ENCODE measurements around the gene SLC25A22.

The SLC25A22 gene

DNA sequence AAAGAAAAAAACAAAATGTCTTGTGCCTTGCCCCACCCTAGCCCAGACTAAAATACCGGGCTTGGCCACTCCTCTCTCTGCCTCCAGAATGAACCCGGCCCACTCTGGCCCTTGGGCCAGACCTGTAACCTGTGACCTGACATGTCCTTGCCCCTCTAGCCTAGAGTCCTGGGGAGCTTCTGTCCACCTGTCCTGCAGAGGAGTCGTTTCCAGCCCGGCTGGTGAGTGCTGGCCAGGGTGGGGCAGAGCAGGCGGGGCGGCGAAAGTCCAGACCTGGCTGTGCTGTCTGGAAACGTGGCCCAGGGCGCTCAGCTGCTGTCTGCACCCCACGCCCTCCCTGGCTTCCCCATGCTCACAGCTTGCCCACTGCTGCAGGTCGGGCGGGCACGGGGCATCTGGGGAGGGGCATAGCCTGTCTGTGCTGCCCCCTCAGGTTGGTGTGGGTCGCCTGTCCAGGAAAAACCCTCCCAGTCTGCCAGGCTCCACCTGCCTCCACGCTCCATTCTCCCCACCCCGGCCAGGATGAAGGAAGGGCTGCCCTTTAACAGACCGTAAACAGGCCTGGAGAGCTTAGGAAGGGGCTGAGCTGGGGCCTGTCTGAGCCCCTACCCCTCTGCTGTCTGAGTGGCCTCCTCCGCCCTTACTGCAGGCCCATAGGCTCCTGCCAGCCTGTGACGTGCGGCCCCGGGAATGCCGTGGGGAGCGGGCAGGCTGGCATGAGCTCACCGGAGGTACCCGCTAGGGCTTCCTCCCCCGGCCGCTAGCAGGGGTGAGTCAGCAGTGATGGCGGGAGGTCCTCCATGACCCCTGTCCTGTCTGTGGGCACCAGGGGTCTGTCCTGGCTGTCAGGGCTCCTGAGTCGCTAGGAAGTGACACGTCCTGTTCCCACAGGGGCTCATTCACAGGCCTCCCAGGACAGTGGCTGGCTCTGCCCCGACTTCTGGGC is 36.6 kb upstream of the SLC25A22 start:
- in situ Hi-C loops (cut with HindIII; ENCODE audit: low sequenced_read_pairs): no loop called here
- DNase-seq (ENCODE audit: low read depth, low spot score): peak; percentile 69
- H3K4me3 ChIP-seq (ENCODE audit: low read depth, low read length): peak overlapping the region; percentile 77
- TF ChIP-seq, protein P1, sequence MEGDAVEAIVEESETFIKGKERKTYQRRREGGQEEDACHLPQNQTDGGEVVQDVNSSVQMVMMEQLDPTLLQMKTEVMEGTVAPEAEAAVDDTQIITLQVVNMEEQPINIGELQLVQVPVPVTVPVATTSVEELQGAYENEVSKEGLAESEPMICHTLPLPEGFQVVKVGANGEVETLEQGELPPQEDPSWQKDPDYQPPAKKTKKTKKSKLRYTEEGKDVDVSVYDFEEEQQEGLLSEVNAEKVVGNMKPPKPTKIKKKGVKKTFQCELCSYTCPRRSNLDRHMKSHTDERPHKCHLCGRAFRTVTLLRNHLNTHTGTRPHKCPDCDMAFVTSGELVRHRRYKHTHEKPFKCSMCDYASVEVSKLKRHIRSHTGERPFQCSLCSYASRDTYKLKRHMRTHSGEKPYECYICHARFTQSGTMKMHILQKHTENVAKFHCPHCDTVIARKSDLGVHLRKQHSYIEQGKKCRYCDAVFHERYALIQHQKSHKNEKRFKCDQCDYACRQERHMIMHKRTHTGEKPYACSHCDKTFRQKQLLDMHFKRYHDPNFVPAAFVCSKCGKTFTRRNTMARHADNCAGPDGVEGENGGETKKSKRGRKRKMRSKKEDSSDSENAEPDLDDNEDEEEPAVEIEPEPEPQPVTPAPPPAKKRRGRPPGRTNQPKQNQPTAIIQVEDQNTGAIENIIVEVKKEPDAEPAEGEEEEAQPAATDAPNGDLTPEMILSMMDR (IDR thresholded peaks at IDR 0.05; ENCODE audit: low read depth, low read length): no peak

DNA sequence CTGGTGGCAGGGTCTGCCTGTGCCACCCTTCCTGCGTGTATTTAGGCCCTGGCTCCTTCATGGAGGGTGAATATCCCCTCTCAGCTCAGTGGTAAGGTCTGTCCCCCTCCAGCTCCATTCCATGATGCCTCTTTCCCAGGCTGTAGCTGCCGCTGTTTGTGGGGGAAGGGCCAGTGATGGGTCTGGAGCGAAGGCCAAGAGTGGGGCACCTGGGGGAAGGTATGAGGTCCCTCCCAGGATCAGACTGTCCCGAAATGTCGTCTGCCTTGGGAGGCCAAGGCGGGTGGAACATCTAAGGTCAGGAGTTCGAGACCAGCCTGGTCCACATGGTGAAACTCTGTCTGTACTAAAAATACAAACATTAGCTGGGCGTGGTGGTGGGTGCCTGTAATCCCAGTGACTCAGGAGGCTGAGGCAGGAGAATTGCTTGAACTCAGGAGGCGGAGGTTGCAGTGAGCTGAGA is 35.8 kb upstream of the SLC25A22 start:
- peak overlapping the region; percentile 77 for H3K4me3 ChIP-seq (ENCODE audit: low read depth, low read length)
- TF ChIP-seq, protein P1 (IDR thresholded peaks at IDR 0.05; ENCODE audit: low read depth, low read length): no peak
- DNase-seq (ENCODE audit: low read depth, low spot score): no peak
- in situ Hi-C loops (cut with HindIII; ENCODE audit: low sequenced_read_pairs): no loop called here

DNA sequence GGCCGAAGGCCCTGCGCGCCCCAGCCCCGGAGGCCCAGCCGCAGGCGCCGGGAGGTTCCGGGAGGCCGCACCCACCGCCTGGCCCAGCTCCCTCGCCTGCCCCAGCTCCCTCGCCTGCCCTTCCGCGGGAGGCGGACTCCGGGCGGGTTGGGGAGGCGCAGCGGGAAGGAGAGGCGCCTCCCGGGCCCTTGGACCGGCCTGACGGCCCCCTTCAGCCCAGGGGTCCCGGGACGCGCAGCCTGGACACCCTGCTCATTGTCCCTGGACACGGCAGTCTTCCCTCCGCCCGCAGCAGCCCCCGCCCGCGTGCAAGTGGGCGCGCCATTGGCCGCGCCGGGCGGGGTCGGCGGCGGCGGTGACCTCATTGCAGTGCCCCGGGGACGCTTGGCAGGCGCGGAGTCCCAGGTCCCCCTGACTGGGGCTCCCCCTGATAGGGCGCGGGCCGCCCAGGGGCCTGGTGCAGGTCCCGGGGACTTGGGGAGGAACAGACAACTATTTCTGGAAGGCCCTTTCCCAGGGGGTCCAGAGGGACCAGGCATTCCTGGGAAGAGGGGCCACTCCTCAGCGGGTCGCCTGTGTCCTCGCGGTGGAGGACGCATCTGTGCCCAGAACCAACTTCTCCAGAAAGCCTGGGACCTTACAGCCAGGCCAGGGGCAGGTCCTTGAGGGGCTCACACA is 35.2 kb upstream of the SLC25A22 start:
- TF ChIP-seq, protein P1 (IDR thresholded peaks at IDR 0.05; ENCODE audit: low read depth, low read length): no peak
- H3K4me3 ChIP-seq (ENCODE audit: low read depth, low read length): peak overlapping the region; percentile 77
- in situ Hi-C loops (cut with HindIII; ENCODE audit: low sequenced_read_pairs): no loop called here
- DNase-seq (ENCODE audit: low read depth, low spot score): no peak

DNA sequence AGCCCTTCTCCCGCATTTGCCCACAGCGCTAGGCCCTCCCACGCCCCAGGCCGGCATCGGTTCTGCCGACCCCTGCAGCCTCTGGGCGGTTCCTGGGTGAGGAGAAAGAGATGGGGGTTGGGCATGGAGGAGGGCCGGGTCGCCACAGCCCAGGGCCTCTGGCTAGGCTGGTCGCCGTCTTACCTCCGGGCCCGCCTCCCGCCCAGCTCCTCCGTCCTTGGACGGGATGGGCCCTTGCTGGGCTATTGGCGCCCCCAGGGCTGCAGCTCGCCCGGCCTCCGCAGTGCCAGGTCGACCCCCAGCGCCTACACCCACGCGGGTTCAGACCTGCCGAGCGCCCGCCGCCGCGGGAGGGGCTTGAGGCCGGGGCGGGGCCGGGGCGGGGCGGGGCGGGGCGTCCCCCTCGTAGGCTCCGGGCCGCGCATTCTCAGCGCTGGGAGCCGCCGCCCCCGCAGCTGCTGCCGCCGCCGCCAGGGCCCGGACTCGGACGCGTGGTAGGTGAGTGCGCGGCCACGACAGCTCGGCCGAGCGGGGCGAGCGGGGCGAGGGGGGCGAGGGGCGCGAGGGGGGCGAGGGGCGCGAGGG is 34.5 kb upstream of the SLC25A22 start, which contains the start of gene CD151:
CD151 (plus strand) TSS at position 424 of the 585 bp plus-strand sequence. CDS start 3,118 bp downstream, outside the sequence.
- TF ChIP-seq, protein P1 (IDR thresholded peaks at IDR 0.05; ENCODE audit: low read depth, low read length): no peak
- in situ Hi-C loops (cut with HindIII; ENCODE audit: low sequenced_read_pairs): no loop called here
- peak within 1 kb of the TSS; percentile 77 for H3K4me3 ChIP-seq (ENCODE audit: low read depth, low read length)
- peak; percentile 63 for DNase-seq (ENCODE audit: low read depth, low spot score)

DNA sequence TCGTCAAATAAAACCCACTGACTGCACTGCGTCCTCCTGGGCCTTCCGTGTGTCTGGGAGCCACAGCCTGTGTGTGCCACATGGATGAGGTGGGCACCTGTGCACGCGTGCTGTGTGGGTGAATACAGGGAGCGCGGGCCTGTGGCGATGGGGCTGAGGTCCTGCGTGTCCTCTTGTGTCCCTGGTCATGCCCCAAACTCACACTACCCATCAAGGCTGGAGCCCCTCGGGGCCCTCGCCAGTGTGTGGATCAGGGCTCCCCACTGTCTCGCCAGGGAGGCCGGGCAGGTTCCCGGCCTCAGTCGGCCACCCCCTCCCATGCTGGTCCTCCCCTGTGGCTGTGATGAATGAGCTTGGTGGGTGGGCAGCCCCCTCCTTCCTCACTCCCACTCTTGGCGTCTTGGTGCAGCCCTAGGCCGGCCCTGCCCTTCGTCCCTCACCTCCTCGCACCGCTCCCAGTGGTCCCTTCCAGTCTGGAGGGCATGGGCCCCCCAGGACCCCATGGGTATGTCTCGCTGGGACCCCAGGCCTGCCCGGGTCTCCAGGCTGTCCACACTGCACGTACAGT is 34.0 kb upstream of the SLC25A22 start:
- H3K4me3 ChIP-seq (ENCODE audit: low read depth, low read length): peak overlapping the region; percentile 40
- in situ Hi-C loops (cut with HindIII; ENCODE audit: low sequenced_read_pairs): no loop called here
- no peak for DNase-seq (ENCODE audit: low read depth, low spot score)
- TF ChIP-seq, protein P1 (IDR thresholded peaks at IDR 0.05; ENCODE audit: low read depth, low read length): no peak
